Activated T-cell treated with anti-CD3 and anti-CD28 coated beads, Interleukin-2, amount 50 U/mL, for 1 hour (primary cell): ENCODE results near the gene IGFBP4.

ENCODE experiments used
- DNase-seq: peaks from one replicate; pipeline ENCODE4 v3.0.0-alpha.2; 2020

Gene IGFBP4

DNA sequence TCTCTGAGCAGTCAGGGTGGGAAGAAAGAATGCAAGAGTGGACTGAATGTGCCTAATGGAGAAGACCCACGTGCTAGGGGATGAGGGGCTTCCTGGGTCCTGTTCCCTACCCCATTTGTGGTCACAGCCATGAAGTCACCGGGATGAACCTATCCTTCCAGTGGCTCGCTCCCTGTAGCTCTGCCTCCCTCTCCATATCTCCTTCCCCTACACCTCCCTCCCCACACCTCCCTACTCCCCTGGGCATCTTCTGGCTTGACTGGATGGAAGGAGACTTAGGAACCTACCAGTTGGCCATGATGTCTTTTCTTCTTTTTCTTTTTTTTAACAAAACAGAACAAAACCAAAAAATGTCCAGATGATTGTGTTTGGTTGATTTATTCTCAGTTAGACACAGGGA, 14.1 kb downstream of the IGFBP4 start:
- no peak for DNase-seq

- DNase-seq = no peak
Observed at GRCh38 chr17:40457964-40458791, 14.9 kb downstream of the IGFBP4 start.

- DNase-seq = no peak
Observed at GRCh38 chr17:40458851-40459482, 15.7 kb downstream of the IGFBP4 start.

DNA sequence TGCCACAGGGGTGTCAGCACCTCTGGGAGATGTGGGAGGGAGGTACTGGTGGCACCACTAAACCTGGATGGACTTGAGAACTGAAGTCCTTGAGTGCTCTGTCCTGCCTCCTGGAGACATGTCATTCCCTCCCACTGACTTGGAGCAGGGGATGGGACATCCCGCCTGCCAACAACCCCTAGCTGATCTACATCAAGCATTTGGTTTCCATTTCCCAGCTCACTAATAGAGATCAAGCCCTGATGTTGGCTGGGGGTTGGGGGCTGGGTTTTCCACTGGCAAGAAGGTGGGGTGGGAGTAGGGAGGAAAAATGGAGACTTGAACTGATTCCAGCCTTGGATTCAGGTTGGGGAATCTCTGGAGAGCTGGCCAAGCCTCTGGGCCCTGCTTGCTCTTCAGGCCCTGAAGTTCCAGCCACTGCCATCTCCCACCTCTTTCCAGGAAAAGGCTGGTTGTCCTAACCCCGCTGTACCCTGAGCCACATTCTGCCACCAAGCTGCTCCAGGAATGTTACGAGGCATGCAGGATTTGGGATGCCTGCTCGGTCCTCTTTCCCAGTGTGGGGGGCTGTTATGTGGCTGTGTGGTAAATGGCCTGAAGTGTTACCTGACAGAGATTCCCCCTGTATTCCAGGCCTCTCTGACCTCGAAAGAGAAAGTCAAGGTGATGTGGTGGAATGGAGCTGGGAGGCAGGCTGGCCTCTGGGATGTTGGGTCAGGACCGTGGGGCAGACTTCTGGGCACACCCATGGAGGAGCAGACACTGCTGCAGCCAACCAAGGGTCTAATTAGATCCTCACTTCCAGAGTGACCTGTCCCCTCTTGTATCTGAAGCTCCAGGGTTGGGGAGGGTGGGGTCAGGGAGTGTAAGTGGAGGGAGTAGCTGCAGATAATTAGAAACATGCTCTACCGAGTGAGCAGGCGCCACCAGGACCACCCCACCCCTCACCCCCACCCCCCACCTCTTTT, 16.7 kb downstream of the IGFBP4 start:
- DNase-seq = no peak

DNA sequence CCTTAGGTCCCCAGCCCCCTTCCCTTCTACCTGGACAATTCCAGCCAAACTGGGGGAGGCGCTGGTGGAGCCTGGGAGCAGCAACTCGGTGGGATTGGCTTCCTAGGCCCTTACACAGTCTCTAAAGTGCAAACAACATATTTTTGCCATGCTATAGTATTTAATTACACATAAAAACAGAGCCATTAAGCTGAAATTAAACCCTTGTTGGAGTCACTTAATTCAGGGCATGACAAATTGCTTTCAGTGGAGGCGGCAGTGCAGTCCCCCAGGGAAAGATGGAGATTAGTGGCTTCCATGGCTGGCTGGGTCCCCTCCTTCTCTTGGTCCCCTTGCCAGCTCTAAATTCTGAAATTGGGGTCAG, 17.3 kb downstream of the IGFBP4 start:
- no peak for DNase-seq

DNA sequence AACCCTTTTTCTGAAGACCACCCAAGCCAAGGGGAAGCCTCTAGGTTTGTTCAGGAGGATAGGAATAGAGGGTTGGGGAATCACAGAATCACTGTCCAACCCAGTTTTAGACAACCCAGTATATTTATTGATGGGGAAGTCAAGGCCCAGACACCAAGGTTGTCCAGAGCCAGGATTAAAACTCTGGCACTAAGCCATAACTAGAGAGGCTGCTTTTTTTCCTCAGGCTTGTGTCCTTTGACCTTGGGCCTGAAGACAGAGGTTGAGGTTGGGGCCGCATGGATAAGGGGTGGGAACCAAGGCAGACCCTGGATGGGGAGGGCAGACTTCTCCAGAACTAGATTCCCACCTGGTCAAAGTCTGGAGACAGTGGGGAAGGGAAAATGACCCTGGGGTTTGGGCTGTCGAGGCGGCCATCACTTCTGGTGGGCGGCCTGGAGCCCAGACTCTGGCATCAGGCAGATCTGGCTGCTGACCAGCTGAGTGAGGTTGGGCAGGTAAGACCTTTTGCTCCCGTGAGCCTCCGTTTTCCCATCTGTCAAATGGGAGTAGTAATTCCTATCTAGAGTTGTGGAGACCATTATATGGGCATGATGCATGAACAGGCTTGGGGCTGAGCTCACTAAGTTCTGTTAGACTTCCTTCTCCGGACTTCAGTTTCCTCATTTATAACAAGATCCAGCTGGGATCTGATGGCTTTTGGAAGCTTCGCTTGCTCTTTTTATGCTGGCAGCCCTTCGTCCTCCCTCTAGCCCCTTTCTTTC, 17.9 kb downstream of the IGFBP4 start:
- no peak for DNase-seq

GRCh38 chr17:40461732-40462342, 18.6 kb downstream of the IGFBP4 start:
- DNase-seq = no peak

DNA sequence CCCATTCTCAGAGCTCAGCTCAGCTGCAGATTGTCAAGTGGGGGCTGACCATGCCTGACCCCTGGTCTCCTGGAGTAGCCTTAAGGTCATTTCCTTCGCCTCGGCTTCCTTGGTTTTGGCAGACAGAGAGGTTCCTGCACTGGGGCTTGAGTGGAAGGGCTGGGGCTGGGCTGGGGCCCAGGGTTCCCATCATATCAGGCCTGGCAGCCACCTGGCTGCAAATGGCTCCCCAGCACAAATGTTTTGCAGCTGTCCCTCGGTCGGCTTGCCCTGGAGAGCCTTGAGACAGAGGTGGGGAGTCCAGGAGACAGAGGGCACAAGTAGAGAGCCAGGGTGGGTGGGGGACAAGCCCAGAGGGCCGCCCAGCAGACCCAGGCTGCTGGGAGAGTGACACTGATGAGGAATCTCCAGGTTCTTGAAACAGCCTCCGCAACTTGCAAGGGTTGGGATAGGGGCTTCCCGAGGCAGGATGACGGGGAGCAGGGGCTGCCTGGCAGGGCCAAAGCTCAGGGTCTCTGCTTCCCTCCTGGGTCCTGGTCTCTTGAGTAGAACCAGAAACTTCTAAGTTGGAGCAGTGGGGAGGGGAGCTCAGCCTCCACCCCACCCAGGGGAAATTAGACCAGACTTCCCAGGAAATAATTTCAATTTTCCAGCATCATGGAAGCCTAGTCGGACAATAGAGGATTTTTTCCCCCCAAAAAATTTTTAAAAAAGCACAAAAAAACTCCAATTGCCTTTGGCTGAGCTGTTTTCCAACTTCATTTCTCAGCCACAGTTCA, 19.3 kb downstream of the IGFBP4 start:
- DNase-seq = no peak

DNA sequence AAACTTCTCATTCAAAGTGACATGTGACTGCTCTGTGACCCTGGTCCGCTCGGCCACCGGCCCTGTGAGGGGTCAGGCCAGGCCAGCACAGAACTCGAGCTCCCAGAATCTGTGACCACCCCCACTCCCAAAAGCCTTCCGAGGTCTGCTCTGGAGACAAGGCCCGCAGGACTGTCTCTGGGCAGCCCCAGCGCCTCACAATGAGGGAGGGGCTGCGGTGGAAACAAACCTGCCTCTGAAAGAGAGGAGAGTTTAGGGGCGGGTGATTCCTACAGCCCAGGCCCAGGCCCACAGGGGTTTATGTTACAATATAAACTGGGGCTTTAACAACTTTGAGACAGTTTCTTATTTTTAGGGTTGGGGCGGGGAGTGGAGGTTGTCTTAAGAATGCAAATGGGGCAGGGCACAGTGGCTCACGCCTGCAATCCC, 19.9 kb downstream of the IGFBP4 start:
- no peak for DNase-seq

DNA sequence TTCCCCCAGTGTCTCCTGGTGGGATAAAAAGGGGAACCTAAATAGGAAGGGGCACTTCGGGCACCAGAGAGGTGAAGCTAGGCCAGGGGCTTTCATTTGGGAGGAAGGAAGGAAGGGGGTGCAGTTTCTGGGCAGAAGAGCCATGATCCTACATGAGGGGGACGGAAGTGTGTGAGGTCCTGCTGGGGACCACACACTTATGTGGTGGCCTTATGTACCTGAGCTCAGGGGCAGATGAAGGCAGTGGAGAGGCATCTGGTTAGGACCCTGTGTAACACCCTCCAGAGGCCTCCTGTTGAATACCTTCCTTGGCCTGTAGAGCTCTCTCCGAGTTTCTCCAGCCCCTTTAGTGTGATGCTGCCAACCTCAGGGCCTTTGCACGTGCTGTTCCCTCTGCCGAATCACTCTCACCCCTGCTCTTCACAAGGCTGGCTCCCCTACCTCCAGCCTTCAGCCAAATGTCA, 21.2 kb downstream of the IGFBP4 start:
- DNase-seq = no peak

DNA sequence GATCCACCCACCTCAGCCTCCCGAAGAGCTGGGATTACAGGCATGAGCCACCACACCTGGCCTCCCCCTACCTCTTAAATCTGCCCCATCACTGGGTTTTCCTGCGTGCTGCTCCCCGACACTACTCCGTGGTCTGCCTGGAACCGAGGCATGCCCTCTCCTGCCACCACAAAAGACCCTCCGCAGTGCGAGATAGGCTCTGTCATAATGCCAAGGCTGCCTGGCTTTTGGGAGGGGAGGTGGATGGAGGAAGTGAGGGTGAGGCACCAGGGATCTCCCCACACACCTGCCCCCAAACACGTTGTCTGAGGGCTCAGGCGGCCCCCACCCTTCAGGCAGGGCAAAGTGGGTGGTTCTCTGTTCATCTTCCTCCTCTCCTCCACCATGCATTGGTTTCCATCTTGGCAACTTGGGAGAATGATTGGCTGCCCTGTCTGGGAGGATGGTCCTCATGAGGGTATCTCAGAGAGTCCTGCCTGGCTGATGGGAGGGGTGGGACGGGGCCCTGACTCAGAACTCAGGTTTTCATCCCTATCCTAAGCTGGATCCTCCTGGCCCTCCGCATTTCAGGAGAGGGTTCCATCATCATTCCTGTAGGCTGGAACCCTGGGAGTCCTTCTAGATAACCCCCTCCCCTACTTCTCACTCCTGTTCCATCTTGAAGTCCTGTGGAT, 23.2 kb downstream of the IGFBP4 start:
- no peak for DNase-seq

GRCh38 chr17:40467281-40467867, 24.1 kb downstream of the IGFBP4 start:
- DNase-seq = no peak

DNA sequence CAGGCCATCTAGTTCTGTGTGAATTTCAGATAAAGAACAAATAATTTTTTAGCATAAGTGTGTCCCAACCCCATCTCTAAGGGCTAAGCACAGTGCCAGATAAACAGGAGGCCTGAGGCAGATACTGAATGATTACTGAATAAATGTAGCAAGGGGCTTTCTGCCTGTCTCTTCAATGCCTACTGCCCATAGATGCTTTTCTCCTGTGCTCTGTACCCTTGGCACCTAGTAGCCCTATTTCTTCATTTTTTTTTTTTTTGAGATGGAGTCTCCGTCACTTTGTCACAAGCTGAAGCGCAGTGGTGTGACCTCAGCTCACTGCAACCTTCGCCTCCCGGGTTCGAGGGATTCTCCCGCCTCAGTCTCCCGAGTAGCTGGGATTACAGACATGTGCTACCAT, 25.3 kb downstream of the IGFBP4 start:
- no peak for DNase-seq

- no peak for DNase-seq
Observed at GRCh38 chr17:40469805-40470675, 26.8 kb downstream of the IGFBP4 start.

GRCh38 chr17:40470932-40471828, 27.9 kb downstream of the IGFBP4 start:
- no peak for DNase-seq

DNA sequence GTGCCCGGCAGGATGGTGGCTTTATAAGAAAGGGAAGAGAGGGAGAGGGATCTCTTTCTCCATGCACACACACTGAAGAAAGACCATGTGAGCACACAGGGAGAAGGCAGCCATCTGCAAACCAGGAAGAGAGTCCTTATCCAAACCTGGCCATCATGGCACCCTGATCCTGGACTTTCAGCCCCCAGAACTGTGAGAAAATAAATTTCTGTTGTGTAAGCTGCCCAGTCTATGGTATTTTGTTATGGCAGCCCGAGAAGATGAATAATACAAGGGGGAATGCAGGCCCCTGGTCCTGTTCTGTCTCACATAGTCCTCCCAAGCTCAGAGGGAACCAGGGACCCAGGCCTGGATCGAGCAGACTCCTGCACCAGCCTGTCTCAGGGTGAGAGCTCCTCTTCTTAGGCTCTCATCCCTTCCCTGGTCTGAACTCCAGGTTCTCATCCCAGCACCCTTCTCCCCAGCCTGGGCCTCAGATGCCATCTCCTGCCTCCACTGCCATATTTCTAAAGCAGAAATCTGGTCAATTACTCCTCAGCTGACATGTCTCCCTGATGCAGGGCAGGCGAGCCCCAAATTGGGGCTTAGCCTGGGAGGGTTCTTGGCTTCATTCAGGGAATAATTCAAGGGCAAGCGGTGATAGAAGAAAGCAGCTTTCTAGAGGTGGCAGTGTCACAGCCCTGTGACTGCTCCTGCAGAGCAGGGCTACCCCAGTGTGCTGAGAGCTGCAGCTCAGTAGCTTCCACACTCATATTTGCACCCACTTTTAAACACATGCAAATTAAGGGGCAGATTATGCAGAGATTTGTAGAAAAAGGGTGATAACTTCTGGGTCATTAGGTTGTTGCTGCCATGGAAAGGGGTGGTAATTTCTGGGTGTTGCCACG, 28.8 kb downstream of the IGFBP4 start:
- no peak for DNase-seq
